ENCODE results near the gene PRKACA. TPM values are rescaled to one million over a fixed set of nuclear protein-coding genes. Genes with fewer than 3 reads are reported as not detected.

PRKACA gene
- 85.1 and 89.7 TPM in 2 replicates for total RNA-seq

GRCh38 chr19:14117668-14118164 lies at the start of gene PRKACA:
TSS of gene PRKACA (minus strand) at chr19:14117762. CDS start at chr19:14117547, 215 bp downstream.

GRCh38 chr19:14136509-14137281 lies 19.1 kb upstream of the PRKACA start, which contains the start of gene ASF1B:
TSS of gene ASF1B (minus strand) at chr19:14136589. CDS start at chr19:14136456, 133 bp downstream.

GRCh38 chr19:14090509-14091080 lies 27.0 kb downstream of the PRKACA start, which contains the start of gene SAMD1:
TSS of gene SAMD1 (minus strand) at chr19:14090751.

DNA sequence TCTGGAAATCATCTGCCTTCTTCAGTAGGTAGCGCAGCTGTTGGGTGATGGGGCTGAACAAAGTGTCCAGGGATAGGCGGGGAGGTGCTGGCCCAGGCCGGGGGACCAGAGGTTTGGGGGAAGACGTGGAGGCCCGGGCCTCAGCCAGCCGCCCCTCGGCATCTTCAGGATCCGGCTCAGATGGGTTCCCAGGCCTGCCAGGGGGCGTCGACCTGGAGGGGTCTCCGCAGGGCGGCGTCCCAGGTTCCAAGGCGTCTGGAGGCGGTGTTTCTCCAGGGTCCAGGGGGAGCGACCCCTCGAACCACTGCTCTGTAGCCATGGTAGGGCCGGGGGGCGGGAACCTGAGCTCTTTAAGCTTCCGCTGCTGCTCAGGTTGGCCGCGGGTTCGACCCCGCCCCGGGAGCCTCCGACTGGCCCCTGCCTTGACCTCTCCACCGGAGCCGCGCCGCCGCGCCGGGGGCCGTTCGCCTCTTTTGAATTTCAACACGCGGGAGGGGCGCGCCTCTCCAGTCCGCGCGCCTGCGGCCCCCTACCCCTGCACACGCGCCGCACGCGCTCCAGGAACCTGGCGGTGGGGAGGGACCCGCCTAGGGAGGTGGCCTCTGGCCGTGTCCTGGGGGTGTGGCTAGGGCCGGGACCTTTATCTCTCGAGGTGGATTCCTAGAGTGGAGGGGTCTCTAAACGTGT lies 32.1 kb downstream of the PRKACA start, which contains the start of gene C19orf67:
Gene C19orf67, minus strand, starts transcription at position 475 of the 687 bp plus-strand sequence. Its CDS starts 156 bp downstream, at position 319.

GRCh38 chr19:14072535-14073260 lies 44.9 kb downstream of the PRKACA start, which contains the start of gene MISP3:
TSS of gene MISP3 (plus strand) at chr19:14072786. CDS start at chr19:14073310, 524 bp downstream.

GRCh38 chr19:14061751-14062557 lies 55.6 kb downstream of the PRKACA start, which contains the start of gene PALM3:
TSS of gene PALM3 (minus strand) at chr19:14062076. CDS start at chr19:14061980, 96 bp downstream.

Other genes starting within 250 kb of the PRKACA start
- 0.33 TPM in 1 of 2 replicates, not detected in the other for gene NANOS3, start 240.6 kb downstream of the PRKACA start, total RNA-seq
- 0.65 and 0.99 TPM in 2 replicates for gene BRME1, start 211.6 kb downstream of the PRKACA start, total RNA-seq
- 12.2 and 15.5 TPM in 2 replicates for gene CC2D1A, start 211.6 kb downstream of the PRKACA start, total RNA-seq
- 3.2 and 5.9 TPM in 2 replicates for gene PODNL1, start 179.3 kb downstream of the PRKACA start, total RNA-seq
- 7.0 and 10.0 TPM in 2 replicates for gene DCAF15, start 165.3 kb downstream of the PRKACA start, total RNA-seq
- 6.6 and 8.0 TPM in 2 replicates for gene RFX1, start 111.4 kb downstream of the PRKACA start, total RNA-seq
- gene RLN3, start 89.6 kb downstream of the PRKACA start, total RNA-seq, result not detected in 2 replicates
- 1.7 and 6.8 TPM in 2 replicates for gene IL27RA, start 86.0 kb downstream of the PRKACA start, total RNA-seq
- 0.07 and 0.46 TPM in 2 replicates for gene PALM3, start 55.7 kb downstream of the PRKACA start, total RNA-seq
- 0.89 and 1.6 TPM in 2 replicates for gene MISP3, start 45.0 kb downstream of the PRKACA start, total RNA-seq
- gene C19orf67, start 32.0 kb downstream of the PRKACA start, total RNA-seq, result not detected in 2 replicates
- 22.2 and 38.2 TPM in 2 replicates for gene SAMD1, start 27.0 kb downstream of the PRKACA start, total RNA-seq
- gene ASF1B, start 18.8 kb upstream of the PRKACA start, total RNA-seq, result 2.0 and 2.8 TPM in 2 replicates
- 5.9 TPM in 2 replicates for gene ADGRL1, start 88.4 kb upstream of the PRKACA start, total RNA-seq